IMR-90 (cell line): ENCODE measurements around the gene GRID2IP.

Source experiments
- BHLHE40 ChIP-seq: fragments of 150-350 bp; IDR thresholded peaks from 2 replicates; pipeline ENCODE4 v1.6.1; 2016; ENCODE audit warnings: mild to moderate bottlenecking, low read depth, low read length
- CEBPB ChIP-seq: IDR thresholded peaks from 2 replicates; pipeline ENCODE4 v1.6.1; 2012; ENCODE audit warnings: low read depth, low read length, improper control_type of control experiment
- FOS ChIP-seq: fragments of 150-350 bp; IDR thresholded peaks from 2 replicates; pipeline ENCODE4 v1.6.1; 2016; ENCODE audit warnings: low read depth, low read length
- MXI1 ChIP-seq: IDR thresholded peaks from 2 replicates; pipeline ENCODE4 v1.6.1; 2012; ENCODE audit warnings: low read depth, mild to moderate bottlenecking, low read length, moderate library complexity, borderline replicate concordance
- POLR2A ChIP-seq: IDR thresholded peaks from 2 replicates; pipeline ENCODE4 v1.6.1; 2012; ENCODE audit warnings: mild to moderate bottlenecking, low read depth, low read length
- SMC3 ChIP-seq: fragments of 150-350 bp; IDR thresholded peaks from 2 replicates; pipeline ENCODE4 v1.6.1; 2016; ENCODE audit warnings: low read depth, mild to moderate bottlenecking, antibody characterized with exemption, low read length, moderate library complexity
- TF ChIP-seq, protein P1 (sequence below): conservative IDR thresholded peaks from 2 replicates; pipeline ENCODE4 v1.5.1; 2012; ENCODE audit warnings: mild to moderate bottlenecking, low read depth, low read length, improper control_type of control experiment

DNA sequence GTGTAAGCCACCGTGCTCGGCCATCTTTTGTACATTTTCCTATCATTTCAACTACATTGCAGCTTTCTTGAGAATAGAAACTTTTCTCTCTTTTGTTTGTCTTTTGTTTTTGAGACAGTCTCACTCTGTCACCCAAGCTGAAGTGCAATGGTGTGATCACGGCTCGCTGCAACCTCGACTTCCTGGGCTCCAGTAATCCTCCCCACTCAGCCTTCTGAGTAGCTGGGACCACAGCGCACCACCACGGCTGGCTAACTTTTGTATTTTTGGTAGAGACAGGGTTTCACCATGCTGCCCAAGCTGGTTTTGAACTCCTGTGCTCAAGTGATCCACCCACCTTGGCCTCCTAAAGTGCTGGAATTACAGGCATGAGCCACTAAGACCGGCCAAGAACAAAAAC is 72.2 kb downstream of the GRID2IP start:
- TF ChIP-seq, protein P1, sequence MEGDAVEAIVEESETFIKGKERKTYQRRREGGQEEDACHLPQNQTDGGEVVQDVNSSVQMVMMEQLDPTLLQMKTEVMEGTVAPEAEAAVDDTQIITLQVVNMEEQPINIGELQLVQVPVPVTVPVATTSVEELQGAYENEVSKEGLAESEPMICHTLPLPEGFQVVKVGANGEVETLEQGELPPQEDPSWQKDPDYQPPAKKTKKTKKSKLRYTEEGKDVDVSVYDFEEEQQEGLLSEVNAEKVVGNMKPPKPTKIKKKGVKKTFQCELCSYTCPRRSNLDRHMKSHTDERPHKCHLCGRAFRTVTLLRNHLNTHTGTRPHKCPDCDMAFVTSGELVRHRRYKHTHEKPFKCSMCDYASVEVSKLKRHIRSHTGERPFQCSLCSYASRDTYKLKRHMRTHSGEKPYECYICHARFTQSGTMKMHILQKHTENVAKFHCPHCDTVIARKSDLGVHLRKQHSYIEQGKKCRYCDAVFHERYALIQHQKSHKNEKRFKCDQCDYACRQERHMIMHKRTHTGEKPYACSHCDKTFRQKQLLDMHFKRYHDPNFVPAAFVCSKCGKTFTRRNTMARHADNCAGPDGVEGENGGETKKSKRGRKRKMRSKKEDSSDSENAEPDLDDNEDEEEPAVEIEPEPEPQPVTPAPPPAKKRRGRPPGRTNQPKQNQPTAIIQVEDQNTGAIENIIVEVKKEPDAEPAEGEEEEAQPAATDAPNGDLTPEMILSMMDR, result no peak
- TF ChIP-seq CEBPB (no peak), MXI1 (no peak), FOS (no peak), POLR2A (no peak), SMC3 (no peak), BHLHE40 (no peak)
